ENCODE data around the gene ZBTB45. TPM values are rescaled to one million over a fixed set of nuclear protein-coding genes. Genes with fewer than 3 reads are reported as not detected.

ZBTB45 gene
- total RNA-seq, 1 experiment from 2014 or later, result 12.0 TPM

- peak; percentile 36; the same call in 1 of the 2 replicates for TF ChIP-seq SP1 (IDR thresholded peaks at IDR 0.05; ENCODE audit: low read depth)
- TF ChIP-seq POLR2AphosphoS5 (IDR thresholded peaks at IDR 0.05; ENCODE audit: low read depth, low read length), result peak; percentile 67
- TF ChIP-seq SIN3A (IDR thresholded peaks at IDR 0.05; ENCODE audit: low read depth), result no peak; the same call in 1 of the 2 replicates
- peak; percentile 74 for TF ChIP-seq MAX (IDR thresholded peaks at IDR 0.05)
- TF ChIP-seq ZNF274 (IDR thresholded peaks at IDR 0.05; ENCODE audit: low read depth, low read length), result no peak
- peak; percentile 83; the same call in 1 of the 2 replicates for TF ChIP-seq SRF (IDR thresholded peaks at IDR 0.05; ENCODE audit: low read depth)
- TF ChIP-seq CTCF (IDR thresholded peaks at IDR 0.05 in 2 of 3, conservative IDR thresholded peaks at IDR 0.05 in 1 of 3; ENCODE audit: borderline replicate concordance in 1 of 3, insufficient read depth in 1 of 3, low read depth in 2 of 3, low read length in 2 of 3), result no peak
- no peak for TF ChIP-seq CEBPB (IDR thresholded peaks at IDR 0.05; ENCODE audit: low read depth)
These were observed 39.1 kb upstream of the ZBTB45 start (continued) for GRCh38 chr19:58558623-58559274.

- Histone ChIP-seq H2AFZ (ENCODE audit: low read depth, low read length, poor library complexity, severe bottlenecking) (no peak within 1 kb of the TSS), H3K36me3 (ENCODE audit: control insufficient read depth in 1 of 2, insufficient read depth in 2 of 2, low read length in 2 of 2) (peaks cover 7 to 20% of the 10 kb centered on the region in 2 experiments; a peak in 2 of 4 replicates), H3K9me2 (ENCODE audit: insufficient read depth) (no peaks in the 10 kb centered on the region), H4K20me1 (ENCODE audit: insufficient read depth) (no peaks in the 10 kb centered on the region), H3K9me3 (ENCODE audit: control insufficient read depth in 1 of 2, insufficient read depth in 1 of 2, low read depth in 1 of 2, low read length in 2 of 2) (no peaks in the 10 kb centered on the region), H3K79me2 (ENCODE audit: insufficient read depth, low read length) (peaks cover 57% of the 10 kb centered on the region), H3K4me3 (replicated peaks in 1 of 2; ENCODE audit: low read depth in 1 of 2, low read length in 2 of 2) (peak within 1 kb of the TSS; percentile 74 to 99), H3K4me2 (ENCODE audit: low read length) (peak within 1 kb of the TSS; percentile 92), H3K27ac (ENCODE audit: low read depth, low read length) (peak within 1 kb of the TSS; percentile 98), H3K27me3 (ENCODE audit: insufficient read depth, low read length) (no peaks in the 10 kb centered on the region), H3K9ac (ENCODE audit: low read length) (peak within 1 kb of the TSS; percentile 94), H3K4me1 (ENCODE audit: control insufficient read depth in 1 of 2, insufficient read depth in 2 of 2, low read length in 2 of 2) (peaks cover 26 to 52% of the 10 kb centered on the region in 2 experiments)
- BruUV-seq (replicated peaks), result no TSS peak
- intact Hi-C loops (cut with micrococcal nuclease), result no loop called here
- ATAC-seq (no peak), DNase-seq (ENCODE audit: low read depth, low spot score) (no peak)
- POLR2A ChIA-PET, result no interaction called here
- RAD21 ChIA-PET (ENCODE audit: low non-redundant PET in 1 of 2, low total read pairs in 2 of 2, uncharacterized antibody in 2 of 2, unreplicated experiment in 2 of 2), result no interaction called here
- CTCF ChIA-PET, result no interaction called here
- TF ChIP-seq REST (IDR thresholded peaks at IDR 0.05; ENCODE audit: low read depth) (no peak), EZH2phosphoT487 (IDR thresholded peaks at IDR 0.05; ENCODE audit: borderline replicate concordance) (no peak), ELF1 (IDR thresholded peaks at IDR 0.05; ENCODE audit: borderline replicate concordance, low read depth) (no peak), ZBTB33 (IDR thresholded peaks at IDR 0.05; ENCODE audit: extremely low read depth, insufficient replicate concordance, low read length) (peak; percentile 5), ZNF274 (IDR thresholded peaks at IDR 0.05; ENCODE audit: low read depth, low read length) (no peak), CTCF (IDR thresholded peaks at IDR 0.05 in 2 of 3, conservative IDR thresholded peaks at IDR 0.05 in 1 of 3; ENCODE audit: borderline replicate concordance in 1 of 3, insufficient read depth in 1 of 3, low read depth in 2 of 3, low read length in 2 of 3) (no peak)
These were observed 38.5 kb upstream of the ZBTB45 start, which contains the start of gene UBE2M for GRCh38 chr19:58558066-58558622. TSS of gene UBE2M (minus strand) at chr19:58558611. CDS start at chr19:58558381, 230 bp downstream.
